Tongue (tissue), 2 donors: ENCODE results near the gene LNPEP. TPM values are rescaled to one million over a fixed set of nuclear protein-coding genes. Genes with fewer than 3 reads are reported as not detected.

Source experiments
- DNase-seq: peaks from one replicate; pipeline ENCODE4 v3.0.0-alpha.2; 2015
- total RNA-seq: library from RNA; depleted of rRNA; stranded (reverse); fragments of >200 nt; gene quantifications from one replicate; pipeline ENCODE4 v1.2.3, GENCODE V29; 2014

The LNPEP gene
- total RNA-seq, 1 donor from 2014 or later, result 95.6 TPM

DNA sequence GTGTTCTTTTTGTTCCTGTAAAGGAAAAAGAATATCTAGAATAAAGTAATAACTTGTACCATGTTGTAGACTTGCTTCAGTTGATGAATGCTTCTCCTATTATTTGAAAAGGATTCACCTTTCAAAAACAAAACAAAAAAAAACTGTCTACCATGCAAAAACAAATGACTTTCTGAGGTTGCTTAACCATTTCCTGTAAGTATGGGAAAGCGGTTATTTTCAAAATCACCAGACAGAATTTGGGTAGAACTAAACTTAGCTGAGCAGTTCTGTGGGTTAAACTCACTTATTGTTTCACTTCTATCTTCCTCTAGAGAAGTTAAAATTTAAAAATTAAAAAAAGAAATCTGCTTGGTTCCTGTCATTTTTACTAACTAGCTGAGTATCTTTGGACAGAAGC is 25.2 kb downstream of the LNPEP start:
- no peak for DNase-seq

DNA sequence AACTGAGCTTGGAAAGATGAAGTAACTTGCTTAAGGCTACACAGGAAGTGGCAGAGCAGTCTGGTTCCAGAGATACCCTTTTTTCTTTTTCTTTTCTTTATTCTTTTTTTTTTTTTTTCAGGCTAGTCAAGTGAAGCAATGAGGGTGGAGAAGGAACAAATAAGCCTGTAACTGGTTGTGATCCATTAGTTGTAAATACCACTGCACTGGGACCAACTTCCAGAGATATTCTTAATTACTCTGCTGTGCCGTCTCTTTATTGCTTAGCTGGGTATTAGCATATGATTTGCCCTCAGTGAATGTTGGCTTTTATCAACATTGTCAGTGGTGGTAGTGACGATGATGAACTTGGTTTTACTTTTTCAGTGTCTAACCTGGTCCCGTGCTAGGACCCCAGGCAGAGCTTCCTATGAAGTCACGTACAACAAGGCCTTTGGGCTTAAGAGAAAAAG is 26.7 kb downstream of the LNPEP start:
- no peak for DNase-seq

GRCh38 chr5:96963267-96963666 is 27.4 kb downstream of the LNPEP start:
- DNase-seq, result peak; percentile 60

- no peak for DNase-seq
Measured at GRCh38 chr5:96966801-96967200, 30.9 kb downstream of the LNPEP start.

DNA sequence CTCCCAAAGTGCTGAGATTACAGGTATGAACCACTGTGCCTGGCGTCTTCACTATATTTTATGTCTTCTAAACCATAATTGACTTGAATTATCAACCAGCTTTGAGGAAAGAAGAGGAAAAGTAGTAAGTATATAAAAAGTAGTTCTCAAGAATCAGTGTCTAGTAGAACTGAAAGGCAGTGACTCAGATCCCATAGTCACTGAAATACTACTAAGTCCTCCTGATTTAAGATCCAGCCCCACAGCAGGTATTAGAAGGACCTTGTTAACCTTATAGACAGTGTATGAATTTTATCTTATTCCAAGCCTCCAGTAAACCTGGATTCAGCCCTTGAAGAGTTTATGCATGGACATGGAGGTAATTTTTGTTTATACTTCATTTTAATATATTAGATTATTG is 31.5 kb downstream of the LNPEP start:
- DNase-seq, result no peak

DNA sequence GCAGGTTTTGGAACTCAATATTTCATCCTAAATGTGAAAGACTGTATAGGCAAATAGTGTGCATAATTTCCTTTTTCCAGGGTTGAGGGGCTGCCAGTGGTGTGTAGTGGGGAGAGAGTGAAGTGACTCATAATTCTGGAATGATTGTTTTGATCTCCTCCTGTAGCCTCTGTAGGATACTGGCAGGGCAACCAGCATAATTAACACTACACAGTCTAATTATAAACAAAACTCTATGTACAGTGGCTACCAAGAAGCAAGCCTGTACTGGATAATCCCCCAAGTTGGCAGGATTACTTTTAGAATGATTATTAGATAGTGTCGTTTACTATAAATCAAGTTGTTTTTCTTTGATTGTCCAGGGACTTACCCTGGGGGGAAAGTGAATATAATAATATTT is 32.2 kb downstream of the LNPEP start:
- peak; percentile 48 for DNase-seq

DNA sequence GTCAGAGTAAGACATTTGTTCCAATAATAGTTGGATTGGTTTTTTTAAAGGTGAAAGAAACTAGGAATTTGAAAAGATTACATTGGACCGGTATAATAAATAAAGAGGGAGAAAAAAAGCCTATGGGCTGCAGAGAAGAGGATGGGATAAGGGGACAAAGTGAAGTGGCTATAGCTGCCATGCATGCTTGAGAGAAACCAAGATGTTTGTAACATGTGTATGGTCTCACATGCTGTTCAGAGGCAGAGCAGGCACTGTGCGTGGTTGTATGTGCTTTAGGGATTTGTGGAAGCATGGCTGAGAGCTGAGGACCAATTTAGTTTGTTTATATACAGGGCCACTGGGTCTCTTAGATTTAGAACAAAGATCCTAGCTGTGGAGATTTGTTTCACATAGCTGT is 32.7 kb downstream of the LNPEP start:
- peak; percentile 65 for DNase-seq

DNA sequence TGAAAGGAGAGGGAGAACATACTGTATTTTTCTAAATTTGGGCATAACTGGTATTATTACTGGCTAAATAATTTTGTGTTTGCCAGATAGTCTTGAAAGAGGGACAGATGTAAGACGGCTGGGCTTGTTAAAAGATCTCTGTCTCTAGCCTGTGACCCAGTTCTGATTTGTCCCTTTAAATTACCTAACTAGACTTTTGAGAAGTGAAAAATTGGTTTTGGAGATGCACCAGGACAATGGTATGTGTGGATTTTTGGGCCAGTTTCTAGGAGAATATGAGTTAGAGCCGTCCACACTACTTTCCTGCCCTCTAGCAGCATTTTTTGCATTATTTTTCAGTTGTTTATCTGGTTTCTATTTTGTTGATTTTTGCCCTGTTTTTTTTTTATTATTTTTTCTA is 33.5 kb downstream of the LNPEP start:
- DNase-seq, result no peak

DNA sequence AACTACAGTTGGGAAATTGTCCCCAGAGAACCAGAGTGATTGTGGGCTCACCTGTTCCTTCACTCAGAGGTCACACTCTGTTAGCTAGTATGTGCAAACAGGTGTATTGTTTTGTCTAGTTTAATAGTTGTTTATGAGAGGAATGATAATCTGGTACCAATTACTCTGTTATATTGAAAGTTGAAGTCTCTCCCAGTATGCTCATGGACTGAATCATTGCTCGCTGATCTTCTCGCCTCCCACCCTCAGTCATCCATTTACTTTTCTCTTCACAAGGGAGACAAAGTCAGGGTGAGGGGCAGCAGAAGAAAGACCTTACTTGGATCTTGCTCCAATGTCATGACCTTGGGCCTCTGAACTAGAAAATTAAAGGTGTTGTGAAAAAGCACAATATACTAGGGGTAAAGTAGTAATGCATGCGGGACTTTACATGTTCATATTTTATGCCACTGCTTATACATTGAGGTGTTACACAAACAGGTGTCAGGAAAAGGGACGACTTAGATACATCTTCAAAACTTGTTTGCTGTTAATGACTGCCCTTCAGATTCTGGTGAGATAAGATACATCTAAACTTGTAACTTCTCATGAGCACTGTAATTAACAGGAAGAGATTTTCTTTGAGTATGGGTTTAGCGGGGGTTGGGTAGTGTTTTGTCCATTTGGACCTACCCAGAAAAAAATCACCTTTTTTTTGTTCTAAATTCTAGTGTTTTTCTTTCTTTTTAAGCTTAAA is 36.9 kb downstream of the LNPEP start:
- DNase-seq, result no peak

DNA sequence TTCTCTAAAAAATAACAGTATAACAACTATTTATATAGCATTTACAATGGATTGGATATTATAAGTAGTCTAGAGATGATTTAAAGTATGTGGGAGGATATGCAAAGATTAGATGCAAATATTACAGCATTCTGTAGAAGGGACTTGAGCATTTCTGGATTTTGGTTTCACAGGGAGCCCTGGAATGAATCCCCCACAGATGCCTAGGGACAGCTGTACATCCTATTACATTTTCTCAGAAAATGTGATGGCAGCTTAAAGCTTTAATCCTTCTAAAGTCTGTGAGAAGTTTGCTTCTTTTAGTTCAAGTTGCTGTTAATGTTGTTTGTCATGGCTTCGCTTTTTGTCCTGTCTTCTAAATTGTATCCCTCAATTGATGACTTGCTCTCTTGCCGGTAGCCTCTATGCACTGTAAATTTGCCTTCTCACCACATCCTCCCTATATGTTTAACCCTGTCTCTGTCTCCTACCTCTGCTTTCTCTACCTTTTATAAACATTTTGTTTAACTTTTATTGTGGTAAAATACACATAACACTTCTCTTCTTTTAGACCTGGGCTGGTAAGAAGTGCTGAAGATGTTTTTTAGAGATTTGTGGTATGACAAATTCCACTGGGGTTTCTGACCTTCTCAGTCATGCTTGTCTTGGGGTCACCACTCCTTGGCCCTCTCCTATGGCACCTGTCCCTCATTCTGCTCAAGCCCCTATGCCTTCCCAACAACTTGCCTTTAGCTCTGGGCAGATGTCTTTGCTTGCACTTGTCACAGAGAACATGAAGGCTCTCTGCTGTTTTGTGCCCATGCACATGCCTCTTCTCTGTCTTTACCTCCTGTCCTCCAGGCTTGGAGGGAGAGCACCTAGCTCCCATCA is 37.9 kb downstream of the LNPEP start:
- DNase-seq, result peak; percentile 83

DNA sequence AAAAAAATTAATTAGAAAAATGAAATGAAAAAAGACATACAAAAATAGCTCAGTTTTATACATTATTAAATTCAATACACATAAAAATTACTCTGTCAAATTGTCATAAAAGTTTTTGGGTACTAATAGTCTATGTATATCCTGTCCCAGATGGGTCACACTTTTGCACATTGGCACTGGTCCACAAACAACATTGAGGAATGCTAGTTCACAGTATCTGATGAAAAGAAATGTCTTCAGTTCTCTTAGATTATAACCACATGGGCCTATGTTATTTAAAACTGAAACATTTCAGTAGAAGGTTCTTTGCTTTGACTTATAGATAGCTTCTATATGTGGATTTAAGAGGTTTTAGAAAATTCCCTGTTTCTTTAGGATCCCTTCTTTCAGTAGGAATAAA is 39.8 kb downstream of the LNPEP start:
- no peak for DNase-seq

DNA sequence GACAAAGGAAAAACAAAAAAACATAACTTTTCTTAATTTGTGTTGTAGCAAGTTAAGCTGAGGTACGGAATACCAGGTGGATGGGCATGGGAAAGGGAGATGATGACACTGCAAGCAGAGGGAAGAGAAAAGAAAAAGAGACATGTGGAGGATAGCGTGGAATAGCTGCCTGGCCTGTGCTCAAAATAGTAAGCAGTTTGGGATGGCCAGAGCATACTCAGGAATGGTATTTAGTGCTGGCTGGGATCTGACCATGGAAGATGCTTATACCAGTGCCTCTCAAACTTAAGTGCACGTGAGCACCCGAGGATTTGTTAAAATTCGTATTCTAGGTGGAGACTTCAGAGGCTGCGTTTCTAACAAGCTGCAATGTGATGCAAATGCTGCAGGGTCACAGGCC is 41.3 kb downstream of the LNPEP start:
- no peak for DNase-seq

DNA sequence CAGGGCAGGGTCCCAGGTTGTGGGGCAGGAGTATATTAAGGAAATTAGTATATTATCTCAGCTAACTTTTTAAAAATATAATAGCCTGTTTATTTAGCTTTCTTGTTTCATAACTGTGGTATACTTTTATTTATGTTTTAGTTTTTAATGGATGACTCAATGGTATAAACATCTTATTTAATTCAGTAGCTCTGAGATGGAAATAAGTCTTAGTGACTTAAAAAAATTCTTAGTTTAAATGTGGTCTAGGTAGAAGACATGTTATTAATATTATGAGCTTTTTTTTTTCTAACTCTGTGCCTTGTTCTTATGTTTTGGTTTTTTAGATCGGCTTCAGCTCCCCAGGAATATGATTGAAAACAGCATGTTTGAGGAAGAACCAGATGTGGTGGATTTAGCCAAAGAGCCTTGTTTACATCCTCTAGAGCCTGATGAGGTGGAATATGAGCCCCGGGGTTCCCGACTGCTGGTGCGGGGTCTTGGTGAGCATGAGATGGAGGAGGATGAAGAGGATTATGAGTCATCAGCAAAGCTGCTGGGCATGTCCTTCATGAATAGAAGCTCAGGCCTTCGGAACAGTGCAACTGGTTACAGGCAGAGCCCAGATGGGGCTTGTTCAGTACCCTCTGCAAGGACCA is 43.1 kb downstream of the LNPEP start:
- no peak for DNase-seq

GRCh38 chr5:96984506-96985192 is 48.8 kb downstream of the LNPEP start:
- no peak for DNase-seq

DNA sequence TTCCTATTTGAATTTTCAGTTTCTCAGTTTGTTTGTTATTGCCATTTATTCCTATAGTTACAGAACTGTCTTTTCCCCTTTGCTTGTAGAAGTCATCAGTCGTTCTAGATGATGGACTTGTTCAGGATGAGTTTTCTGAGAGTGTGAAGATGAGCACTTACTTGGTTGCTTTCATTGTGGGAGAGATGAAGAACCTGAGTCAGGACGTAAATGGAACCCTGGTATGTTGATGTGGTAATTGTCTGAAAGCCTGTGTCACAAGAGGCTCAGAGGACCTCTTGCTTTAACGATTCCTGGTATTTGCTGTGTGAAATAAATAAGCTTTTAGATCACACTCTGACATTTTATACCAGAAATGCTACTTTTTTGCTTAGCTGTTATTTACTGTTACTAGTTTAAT is 50.6 kb downstream of the LNPEP start:
- DNase-seq, result no peak

DNA sequence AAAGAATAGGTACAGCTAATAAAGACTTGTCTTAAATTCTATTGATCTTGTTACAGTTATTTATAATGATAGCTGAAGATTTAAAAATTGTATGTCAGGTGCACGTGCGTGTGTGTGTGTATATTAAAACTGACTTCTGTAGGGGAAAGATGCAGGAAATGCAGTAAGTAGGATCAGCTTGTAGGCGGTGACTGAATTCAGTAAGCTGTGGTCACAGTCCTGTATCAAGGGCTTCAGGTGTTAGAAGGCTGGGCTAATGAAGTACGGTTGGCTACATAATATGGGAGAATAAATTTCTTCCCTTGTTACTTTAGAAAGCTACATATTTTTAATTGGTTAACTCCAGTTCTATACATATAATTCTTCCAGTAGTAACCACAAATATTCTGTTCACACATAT is 54.2 kb downstream of the LNPEP start:
- no peak for DNase-seq

GRCh38 chr5:96991708-96992107 is 55.8 kb downstream of the LNPEP start:
- no peak for DNase-seq

DNA sequence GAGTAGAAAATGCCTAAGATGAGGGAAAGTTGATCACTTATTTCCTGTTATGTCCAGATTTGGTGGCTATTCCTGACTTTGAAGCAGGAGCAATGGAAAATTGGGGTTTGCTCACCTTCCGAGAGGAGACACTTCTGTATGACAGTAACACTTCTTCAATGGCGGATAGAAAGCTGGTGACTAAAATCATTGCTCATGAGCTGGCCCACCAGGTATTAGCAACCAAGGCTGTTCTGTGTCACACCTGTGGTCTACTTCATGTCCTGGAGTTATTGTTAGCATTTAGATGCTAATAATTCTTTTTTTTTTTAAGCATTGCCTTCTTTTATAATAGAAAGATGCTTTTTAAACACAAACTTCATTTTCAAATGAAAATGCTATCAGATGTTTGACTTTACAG is 57.9 kb downstream of the LNPEP start:
- DNase-seq, result no peak

GRCh38 chr5:96994493-96994892 is 58.6 kb downstream of the LNPEP start:
- no peak for DNase-seq

DNA sequence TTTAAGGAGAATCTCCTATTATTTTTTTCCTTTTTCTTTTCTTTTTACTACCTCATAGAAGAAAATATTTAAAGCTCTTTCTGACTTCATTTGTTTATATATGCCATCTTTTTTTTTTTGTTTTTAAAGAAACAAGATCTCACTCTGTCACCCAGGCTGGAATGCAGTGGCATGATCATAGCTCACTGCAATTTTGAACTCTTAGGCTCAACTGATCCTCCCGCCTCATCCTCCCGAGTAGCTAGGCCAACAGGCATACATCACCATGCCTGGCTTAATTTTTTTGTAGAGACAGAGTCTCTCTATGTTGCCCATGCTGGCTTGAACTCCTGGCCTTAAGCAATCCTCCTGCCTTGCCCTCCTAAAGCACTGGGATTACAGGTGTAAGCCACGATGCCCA is 59.5 kb downstream of the LNPEP start:
- no peak for DNase-seq

GRCh38 chr5:96997265-96997859 is 61.5 kb downstream of the LNPEP start:
- peak; percentile 78 for DNase-seq

DNA sequence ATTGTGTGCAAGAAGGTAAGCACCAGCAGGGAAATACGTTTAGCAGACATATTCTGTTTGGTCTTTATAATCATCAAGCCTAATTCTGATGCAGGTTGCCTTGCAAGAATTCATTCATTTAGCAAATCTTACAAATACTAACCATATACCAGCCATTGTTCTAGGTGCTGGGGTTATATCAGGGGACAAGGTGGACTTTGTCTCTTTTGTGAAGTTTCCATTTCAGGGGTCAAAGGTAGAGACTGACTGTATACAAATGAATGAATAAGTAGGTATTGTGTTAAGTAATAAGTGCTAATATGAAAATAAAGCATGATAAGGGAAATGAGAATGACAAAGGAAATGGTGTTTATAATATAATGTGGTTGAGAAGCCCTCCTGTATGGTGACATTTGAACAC is 64.0 kb downstream of the LNPEP start:
- no peak for DNase-seq
